GM18505 (cell line): ENCODE results near the gene ARSA.
A peak's percentile ranks its signal among the peaks of the same experiment; 100 is the strongest.

Source experiments
- ATAC-seq: cut with Tn5 transposase; IDR thresholded peaks from one replicate; pipeline ENCODE4 v1.9.1; 2021; ENCODE audit not compliant: unreplicated experiment
- POLR2A ChIP-seq: IDR thresholded peaks from 4 replicates; pipeline ENCODE4 v1.6.1; 2011; ENCODE audit warnings: borderline replicate concordance; ENCODE audit not compliant: insufficient read depth, insufficient read length; ENCODE audit errors: extremely low read depth

ARSA gene

DNA sequence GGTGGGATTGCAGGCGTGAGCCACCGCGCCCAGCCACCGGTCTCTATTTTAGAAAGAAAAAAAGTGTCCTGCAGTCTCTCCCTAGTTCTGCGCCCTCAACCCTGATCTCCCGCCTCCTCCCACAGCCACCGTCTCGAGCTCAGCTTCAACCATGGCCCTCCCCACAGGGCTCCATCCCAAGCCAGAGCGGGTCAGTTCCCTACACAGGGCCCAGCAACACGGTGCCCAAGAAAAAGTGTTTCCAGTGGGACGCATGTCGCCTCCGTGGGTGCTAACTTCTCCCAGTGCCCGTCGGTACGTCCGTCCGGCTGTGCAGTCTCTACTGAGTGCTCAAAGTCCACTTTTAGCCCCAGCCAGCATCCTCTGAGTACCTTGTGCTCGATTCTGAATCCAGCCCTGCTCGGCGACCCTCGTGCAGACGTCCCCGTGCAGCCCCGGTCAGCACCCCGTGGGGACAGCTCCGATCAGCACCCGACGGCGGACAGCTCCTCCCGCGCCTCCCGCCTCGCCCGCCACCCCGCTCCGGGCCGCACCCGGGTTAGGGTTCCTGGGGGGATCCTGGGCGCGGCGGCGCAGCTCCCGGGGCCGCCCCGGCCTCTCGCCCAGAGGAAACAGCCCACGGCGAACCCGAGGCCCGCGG lies 28.0 kb downstream of the ARSA start:
- ATAC-seq: no peak
- TF ChIP-seq POLR2A: no peak

DNA sequence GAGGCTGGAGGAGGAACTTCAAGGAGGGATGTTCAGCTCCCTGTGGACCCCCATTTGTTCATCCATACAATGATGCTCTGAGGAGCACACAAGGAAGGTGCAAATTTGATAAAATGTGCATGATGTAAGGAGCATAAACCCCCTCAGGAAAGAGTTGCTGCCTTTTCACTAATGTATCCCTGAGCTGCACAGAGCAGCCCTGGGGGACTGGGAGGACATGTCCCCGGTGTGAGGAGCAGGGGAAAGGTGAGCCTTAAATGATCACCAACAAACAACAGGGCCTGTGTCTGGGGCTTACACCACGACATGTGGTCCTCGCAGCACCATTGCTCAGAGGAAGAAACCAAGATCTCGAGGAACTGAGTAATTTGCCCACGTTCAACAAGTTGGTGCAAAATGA lies 30.9 kb downstream of the ARSA start:
- TF ChIP-seq POLR2A: no peak
- no peak for ATAC-seq

DNA sequence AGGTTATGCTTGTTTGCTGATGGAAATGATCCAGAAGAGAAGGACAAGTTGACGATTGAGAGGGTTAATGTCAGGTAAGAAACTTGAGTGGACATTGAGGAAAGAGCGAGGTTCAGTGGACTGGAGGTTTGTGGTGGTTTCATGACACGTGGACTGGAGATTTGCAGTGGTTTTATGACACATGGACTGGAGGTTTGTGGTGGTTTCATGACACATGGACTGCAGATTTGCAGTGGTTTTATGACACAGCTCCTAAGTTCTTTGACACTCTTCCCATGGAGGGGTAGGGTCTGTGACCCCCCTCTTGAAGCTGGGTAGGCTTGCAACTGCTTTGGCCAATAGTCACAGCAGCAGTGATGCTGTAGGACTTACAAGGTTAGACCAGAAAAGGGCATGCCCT lies 32.8 kb downstream of the ARSA start:
- no peak for ATAC-seq
- no peak for TF ChIP-seq POLR2A

DNA sequence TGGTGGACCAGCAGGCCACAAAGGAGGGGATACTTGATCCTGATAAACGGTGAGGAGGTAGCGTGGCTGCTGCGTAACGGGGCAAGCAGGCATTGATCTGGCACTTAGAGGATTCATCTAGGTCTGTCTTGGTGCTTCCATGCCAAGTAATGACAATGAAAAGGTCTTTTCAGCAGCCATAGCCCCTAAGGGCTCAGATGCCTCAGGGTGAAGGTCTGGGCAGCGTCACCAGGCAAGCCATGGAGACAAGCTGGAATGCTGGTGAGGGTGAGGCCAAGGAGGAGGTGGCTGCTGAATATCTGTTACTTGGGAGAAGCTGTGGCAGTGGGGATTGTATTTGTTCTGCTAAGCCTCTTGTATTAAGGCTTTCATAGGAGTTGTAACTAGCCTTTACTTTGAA lies 40.5 kb downstream of the ARSA start:
- TF ChIP-seq POLR2A: no peak
- ATAC-seq: no peak

DNA sequence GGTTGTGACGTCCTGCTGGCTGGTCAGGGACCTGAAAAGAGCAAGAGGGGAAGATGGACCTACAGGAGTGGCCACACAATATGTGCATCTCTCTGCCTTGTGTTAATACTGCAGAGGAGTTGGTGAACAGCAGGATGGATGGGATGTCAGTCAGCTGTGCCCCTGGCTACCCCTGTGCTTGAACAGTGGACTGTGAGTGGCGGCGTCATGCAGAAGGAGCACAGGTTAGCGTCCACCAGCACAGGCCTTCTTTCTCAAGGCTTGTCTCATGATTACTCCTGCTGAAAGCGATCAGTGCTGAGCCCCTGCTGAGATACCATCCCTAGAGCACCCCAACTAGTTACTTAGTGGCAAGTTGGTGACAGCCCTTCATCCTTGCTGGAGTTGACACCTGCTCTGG lies 41.5 kb downstream of the ARSA start:
- no peak for ATAC-seq
- TF ChIP-seq POLR2A: no peak

DNA sequence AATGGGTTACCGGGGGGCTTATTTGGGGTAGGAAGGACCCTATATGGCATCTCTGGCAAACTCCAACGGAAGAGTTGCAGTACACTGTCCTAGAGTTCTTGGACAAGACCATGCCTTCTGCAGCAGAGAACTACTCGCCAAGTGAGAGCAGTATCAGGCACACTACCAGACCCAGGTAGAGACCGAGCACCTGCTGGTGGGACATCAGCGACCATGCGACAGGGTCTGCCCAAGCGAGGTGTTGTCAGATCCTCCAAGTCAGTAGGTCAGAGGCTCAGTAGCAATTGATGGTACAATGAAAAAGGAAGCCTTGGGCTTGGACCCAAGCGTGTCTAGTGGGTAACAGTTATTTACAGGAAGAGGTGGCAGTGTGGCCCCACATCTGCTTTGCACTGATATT lies 42.2 kb downstream of the ARSA start:
- no peak for TF ChIP-seq POLR2A
- no peak for ATAC-seq

DNA sequence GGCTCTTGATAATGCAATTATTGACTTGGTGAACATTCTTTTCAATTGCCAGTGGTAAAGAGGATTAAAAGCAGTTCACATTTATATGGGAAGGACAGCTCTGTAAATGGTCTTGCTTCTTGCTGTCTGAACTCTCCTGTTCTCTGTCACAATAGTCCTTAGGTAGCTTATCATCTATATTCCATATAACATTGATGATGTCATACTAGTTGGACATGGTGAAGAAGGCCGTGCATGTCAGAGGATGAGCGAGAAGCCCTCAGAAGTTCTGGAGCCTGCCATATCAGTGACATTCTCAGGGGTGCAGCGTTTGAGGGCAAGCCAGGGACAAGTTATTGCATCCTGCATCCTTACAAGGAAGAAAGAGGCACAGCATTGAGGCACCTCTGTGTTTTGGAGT lies 42.7 kb downstream of the ARSA start:
- no peak for TF ChIP-seq POLR2A
- no peak for ATAC-seq

DNA sequence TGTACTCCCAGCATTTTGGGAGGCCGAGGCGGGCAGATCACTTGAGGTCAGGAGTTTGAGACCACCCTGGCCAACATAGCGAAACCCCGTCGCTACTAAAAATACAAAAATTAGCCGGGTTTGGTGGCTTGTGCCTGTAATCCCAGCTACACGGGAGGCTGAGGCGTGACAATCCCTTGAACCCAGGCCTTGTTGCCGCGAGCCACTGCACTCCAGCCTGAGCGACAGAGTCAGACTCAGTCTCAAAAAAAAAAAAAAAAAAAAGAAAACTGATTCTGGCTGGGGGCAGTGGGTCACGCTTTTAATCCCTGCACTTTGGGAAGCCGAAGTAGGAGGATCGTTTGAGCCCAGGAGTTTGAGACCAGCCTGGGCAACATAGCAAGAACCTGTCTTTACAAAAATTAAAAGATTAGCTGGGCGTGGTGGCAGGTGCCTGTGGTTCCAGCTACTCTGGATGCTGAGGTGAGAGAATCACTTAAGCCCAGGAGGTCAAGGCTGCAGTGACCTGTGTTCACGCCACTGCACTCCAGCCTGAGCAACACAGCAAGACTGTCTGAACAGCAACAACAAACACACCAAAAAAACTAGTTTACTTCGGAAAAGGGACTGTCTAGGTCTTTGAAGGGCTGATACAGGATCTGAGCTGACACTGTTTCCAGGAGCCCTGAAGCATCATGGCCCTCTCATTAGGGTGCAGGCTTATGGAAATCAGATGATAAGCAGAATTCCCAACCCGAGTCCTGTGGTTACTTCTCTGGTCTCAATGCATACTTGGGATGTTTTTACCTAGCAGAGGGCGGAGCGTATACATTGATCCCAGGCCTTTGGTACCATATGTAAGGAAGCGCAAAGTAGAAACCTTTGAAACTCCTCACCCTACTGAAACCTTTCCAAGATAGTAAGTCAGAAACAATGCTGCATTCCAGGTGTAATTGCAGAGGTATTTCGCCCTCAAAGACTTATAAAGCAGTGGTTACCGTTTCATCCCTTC lies 43.6 kb downstream of the ARSA start:
- no peak for ATAC-seq
- no peak for TF ChIP-seq POLR2A

DNA sequence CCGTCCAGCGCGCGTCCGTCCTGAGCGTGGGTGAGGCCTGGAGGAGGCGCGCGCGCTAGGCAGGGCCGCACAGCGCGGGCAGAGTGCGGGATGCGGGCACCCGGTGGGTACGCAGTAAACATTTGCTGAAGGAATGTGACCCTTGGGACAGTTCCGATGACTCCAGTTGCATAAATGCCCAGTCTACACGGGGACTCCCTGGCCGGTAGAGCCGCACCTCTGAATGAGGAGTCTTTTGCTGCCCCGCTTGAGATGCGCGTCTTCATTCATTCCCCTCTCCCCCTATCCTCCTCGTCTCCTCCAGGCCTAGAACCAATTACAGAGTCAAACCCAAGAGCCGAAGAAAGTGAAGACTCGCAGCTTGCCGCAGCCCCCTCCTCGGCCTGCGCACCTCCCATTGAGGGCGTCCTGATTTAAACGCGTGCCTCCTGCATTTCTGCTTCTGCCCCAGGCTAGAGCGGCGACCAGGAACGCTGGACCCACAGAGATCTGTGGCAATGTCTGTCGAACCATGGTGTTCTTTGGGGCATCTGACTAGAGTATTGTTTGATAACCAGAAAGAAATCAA lies 44.6 kb downstream of the ARSA start:
- ATAC-seq: peak; percentile 30
- no peak for TF ChIP-seq POLR2A

DNA sequence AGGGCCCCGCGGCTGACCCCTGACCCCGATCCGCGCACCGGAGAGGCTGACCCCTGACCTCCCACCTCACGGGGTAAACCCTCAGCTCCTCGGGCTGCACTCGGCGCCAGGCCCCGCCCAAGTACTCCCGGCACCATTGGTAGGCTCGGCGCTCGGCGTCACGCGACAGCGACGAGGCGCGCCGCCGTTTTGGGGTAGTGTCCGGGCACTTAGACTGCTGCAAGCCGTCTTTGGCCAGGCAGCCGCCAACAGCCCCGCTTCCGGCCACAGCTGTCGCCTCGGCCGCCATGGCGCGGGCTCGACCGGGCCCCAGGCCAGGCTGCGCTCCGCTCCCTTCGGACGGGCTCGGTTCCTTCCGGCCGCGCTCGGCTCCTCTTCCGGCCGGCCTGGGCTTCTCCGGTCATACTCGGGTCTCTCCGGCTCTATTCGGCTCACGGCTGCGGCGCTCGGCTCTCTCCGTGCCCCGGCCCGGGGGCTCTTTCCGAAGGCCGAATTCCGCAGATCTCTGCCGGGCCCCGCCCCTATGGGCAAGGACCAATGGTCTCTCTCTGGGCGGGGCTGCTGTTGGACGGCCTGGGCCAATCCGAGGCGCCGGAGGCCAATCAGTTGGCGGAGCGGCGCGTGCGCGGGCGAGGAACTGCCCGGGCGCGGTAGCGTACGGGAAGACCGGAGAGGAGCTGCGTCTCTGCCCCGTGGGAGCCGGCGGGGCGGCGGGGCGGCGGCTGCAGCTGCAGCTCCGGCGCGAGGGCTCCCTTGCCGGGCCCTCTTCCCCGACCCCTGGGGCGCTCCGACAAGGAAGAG lies 45.3 kb downstream of the ARSA start, which contains the start of gene CHKB:
Gene CHKB, minus strand, starts transcription at position 357 of the 801 bp plus-strand sequence. Its CDS starts 68 bp downstream, at position 289.
- peak; percentile 89 for ATAC-seq
- TF ChIP-seq POLR2A: peak; percentile 86

DNA sequence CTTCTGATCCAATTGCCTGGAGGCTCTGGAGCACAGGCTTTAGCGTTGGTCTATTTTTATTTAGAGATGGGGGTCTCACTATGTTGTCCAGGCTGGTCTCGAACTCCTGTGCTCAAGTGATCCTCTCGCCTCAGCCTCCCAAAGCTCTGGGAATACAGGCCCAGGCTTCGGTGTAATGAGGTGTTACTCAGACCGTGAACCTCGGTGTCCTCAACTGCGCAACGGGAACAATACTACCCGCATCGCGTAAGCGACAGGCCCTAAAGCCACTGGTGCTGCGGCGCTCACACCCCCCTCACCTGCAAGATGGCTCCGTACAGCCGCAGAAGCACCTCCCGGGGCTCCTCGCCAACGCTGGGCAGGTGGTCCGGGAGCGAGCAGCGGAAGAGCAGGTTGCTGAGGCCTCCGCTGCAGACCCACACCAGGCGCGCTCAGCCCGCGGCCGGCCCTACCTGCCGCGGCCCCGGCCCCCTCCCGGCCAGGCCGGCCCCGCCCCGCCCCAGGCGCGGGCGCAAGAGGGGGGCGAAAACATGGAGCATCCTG lies 45.9 kb downstream of the ARSA start:
- no peak for TF ChIP-seq POLR2A
- peak; percentile 9 for ATAC-seq

DNA sequence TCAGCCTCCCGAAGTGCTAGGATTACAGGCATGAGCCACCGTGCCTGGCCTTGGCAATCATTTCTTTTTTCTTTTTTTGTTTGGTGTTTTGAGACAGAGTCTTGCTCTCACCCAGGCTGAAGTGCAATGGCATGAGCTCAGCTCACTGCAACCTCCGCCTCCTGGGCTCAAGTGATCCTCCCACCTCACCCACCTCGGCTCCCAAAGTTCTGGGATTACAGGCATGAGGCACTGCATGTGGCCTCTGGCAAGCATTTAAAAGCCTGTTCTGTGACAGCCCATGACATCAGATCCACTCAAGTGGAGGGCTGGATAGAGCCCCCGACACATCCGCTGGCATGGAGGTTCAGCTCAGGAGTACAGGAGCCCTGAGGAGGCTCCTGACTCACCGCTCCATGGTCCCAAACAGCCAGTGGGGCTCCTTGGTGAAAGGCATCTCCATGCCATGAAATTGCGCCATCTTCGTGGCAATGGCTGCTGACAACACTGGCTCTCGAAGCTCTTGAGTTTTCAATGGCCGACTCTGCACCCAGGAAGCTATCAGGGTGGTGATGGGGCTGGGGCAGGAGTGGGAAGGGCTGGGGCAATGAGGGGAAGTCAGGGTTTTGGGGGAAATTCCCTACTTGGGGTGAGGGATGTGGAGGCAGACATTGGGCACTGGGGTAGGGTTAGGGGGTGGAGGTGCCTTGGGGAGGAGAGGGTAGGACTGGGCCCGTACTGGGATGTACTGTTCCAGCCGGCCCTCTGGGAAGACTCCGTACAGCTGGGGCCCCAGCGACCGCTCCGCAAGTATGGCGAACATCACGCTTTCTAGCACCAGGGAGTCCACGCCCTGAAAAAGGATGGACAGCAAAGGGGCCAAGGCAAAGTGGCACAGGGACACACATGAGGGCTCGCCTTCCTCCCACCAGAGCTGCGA lies 46.7 kb downstream of the ARSA start:
- TF ChIP-seq POLR2A: no peak
- ATAC-seq: no peak
